H9 (cell line): ENCODE measurements around the gene NUP188. TPM values are rescaled to one million over a fixed set of nuclear protein-coding genes. Genes with fewer than 3 reads are reported as not detected.

Source experiments
- DNase-seq: peaks from one replicate; pipeline ENCODE4 v3.0.0-alpha.2; 2017
- H2AFZ ChIP-seq: one replicate; pipeline ENCODE4 v1.6.1; 2013; ENCODE audit warnings: mild to moderate bottlenecking, low read length, control low read depth, moderate library complexity
- H2AK5ac ChIP-seq: 2 replicates; pipeline ENCODE4 v1.6.1; 2013; ENCODE audit warnings: low read length, control low read depth, mixed read lengths; ENCODE audit not compliant: insufficient read length
- H2BK120ac ChIP-seq: one replicate; pipeline ENCODE4 v1.6.1; 2013; ENCODE audit warnings: low read depth, mild to moderate bottlenecking, low read length, control low read depth, inconsistent platforms; ENCODE audit not compliant: poor library complexity, severe bottlenecking
- H2BK12ac ChIP-seq: 2 replicates; pipeline ENCODE4 v1.6.1; 2013; ENCODE audit warnings: low read length, control low read depth, mixed read lengths, low read depth; ENCODE audit not compliant: insufficient read length
- H2BK15ac ChIP-seq: 2 replicates; pipeline ENCODE4 v1.6.1; 2013; ENCODE audit warnings: low read depth, low read length, control low read depth
- H2BK20ac ChIP-seq: one replicate; pipeline ENCODE4 v1.6.1; 2013; ENCODE audit warnings: low read depth, mild to moderate bottlenecking, low read length, control low read depth, inconsistent platforms; ENCODE audit not compliant: poor library complexity, severe bottlenecking
- H2BK5ac ChIP-seq: 2 replicates; pipeline ENCODE4 v1.6.1; 2013; ENCODE audit warnings: low read length, control low read depth, mixed read lengths; ENCODE audit not compliant: insufficient read length
- H3K14ac ChIP-seq: 2 replicates; pipeline ENCODE4 v1.6.1; 2013; ENCODE audit warnings: low read length, control low read depth; ENCODE audit not compliant: insufficient read depth
- H3K18ac ChIP-seq: 2 replicates; pipeline ENCODE4 v1.6.1; 2013; ENCODE audit warnings: low read depth, mild to moderate bottlenecking, mixed read lengths, low read length, control low read depth; ENCODE audit not compliant: insufficient read length
- H3K23ac ChIP-seq: 2 replicates; pipeline ENCODE4 v1.6.1; 2013; ENCODE audit warnings: low read length, control low read depth, mixed read lengths, low read depth; ENCODE audit not compliant: insufficient read length
- H3K23me2 ChIP-seq: 2 replicates; pipeline ENCODE4 v1.6.1; 2013; ENCODE audit warnings: low read depth, mild to moderate bottlenecking, mixed read lengths, low read length, control low read depth; ENCODE audit not compliant: insufficient read length, poor library complexity, severe bottlenecking
- H3K27ac ChIP-seq: 2 replicates; pipeline ENCODE4 v1.5.1; 2013; ENCODE audit warnings: low read length, control low read depth, mixed read lengths, low read depth; ENCODE audit not compliant: insufficient read length
- H3K27me3 ChIP-seq: 2 replicates; pipeline ENCODE4 v1.6.1; 2013; ENCODE audit warnings: low read length, control low read depth, inconsistent platforms; ENCODE audit not compliant: insufficient read depth
- H3K4ac ChIP-seq: 2 replicates; pipeline ENCODE4 v1.6.1; 2013; ENCODE audit warnings: low read depth, mild to moderate bottlenecking, control low read depth, inconsistent platforms, low read length, moderate library complexity
- H3K4me1 ChIP-seq: 2 replicates; pipeline ENCODE4 v1.6.1; 2013; ENCODE audit warnings: low read length, control low read depth, inconsistent platforms; ENCODE audit not compliant: insufficient read depth
- H3K4me2 ChIP-seq: 2 replicates; pipeline ENCODE4 v1.6.1; 2013; ENCODE audit warnings: low read length, control low read depth, mixed read lengths; ENCODE audit not compliant: insufficient read length, insufficient read depth
- H3K56ac ChIP-seq: 2 replicates; pipeline ENCODE4 v1.6.1; 2013; ENCODE audit warnings: low read depth, mild to moderate bottlenecking, mixed read lengths, low read length, control low read depth; ENCODE audit not compliant: insufficient read length
- H3K79me1 ChIP-seq: 2 replicates; pipeline ENCODE4 v1.6.1; 2013; ENCODE audit warnings: low read depth, mild to moderate bottlenecking, moderate library complexity, low read length, control low read depth, inconsistent platforms; ENCODE audit not compliant: insufficient read depth, poor library complexity, severe bottlenecking
- H3K79me2 ChIP-seq: 2 replicates; pipeline ENCODE4 v1.6.1; 2013; ENCODE audit warnings: low read length, control low read depth, inconsistent platforms; ENCODE audit not compliant: insufficient read depth
- H3K9ac ChIP-seq: 2 replicates; pipeline ENCODE4 v1.6.1; 2013; ENCODE audit warnings: low read length, control low read depth, mixed read lengths; ENCODE audit not compliant: insufficient read length; ENCODE audit errors: extremely low read depth
- H3K9me3 ChIP-seq: one replicate; pipeline ENCODE4 v1.6.1; 2013; ENCODE audit warnings: low read depth, low read length, inconsistent platforms; ENCODE audit not compliant: control insufficient read depth
- H3T11ph ChIP-seq: one replicate; pipeline ENCODE4 v1.6.1; 2013; ENCODE audit warnings: mild to moderate bottlenecking, low read length, control low read depth, inconsistent platforms
- H4K20me1 ChIP-seq: one replicate; pipeline ENCODE4 v1.6.1; 2013; ENCODE audit not compliant: control insufficient read depth, insufficient read length, insufficient read depth
- H4K5ac ChIP-seq: 2 replicates; pipeline ENCODE4 v1.6.1; 2013; ENCODE audit warnings: low read depth, mild to moderate bottlenecking, mixed read lengths, low read length, control low read depth; ENCODE audit not compliant: insufficient read length
- H4K8ac ChIP-seq: replicated peaks from 2 replicates; pipeline ENCODE4 v1.6.1; 2013; ENCODE audit warnings: low read length, control low read depth, mixed read lengths, low read depth; ENCODE audit not compliant: insufficient read length
- H4K91ac ChIP-seq: 2 replicates; pipeline ENCODE4 v1.6.1; 2013; ENCODE audit warnings: low read depth, mild to moderate bottlenecking, moderate library complexity, mixed read lengths, low read length, control low read depth; ENCODE audit not compliant: insufficient read length
- H3K27ac Mint-ChIP-seq, 3 experiments: 2 replicates in 2 of 3; 3 replicates in 1 of 3; pipeline ENCODE4 v1.8.0; 2020 to 2021; ENCODE audit warnings: mixed read lengths in 3 of 3, mild to moderate bottlenecking in 1 of 3, moderate library complexity in 1 of 3
- H3K27me3 Mint-ChIP-seq: 2 replicates; pipeline ENCODE4 v1.8.0; 2021; ENCODE audit warnings: low read depth, mild to moderate bottlenecking, moderate library complexity, mixed read lengths
- H3K36me3 Mint-ChIP-seq, 3 experiments: 2 replicates in 2 of 3; 3 replicates in 1 of 3; pipeline ENCODE4 v1.8.0; 2020 to 2021; ENCODE audit warnings: low read depth in 3 of 3, mixed read lengths in 3 of 3; ENCODE audit not compliant: insufficient read depth in 1 of 3
- H3K4me1 Mint-ChIP-seq, 2 experiments: 2 replicates each; pipeline ENCODE4 v1.8.0; 2020; ENCODE audit warnings: mixed read lengths in 2 of 2
- H3K4me3 Mint-ChIP-seq, 2 experiments: 2 replicates in 1 of 2; 3 replicates in 1 of 2; pipeline ENCODE4 v1.8.0; 2020 to 2021; ENCODE audit warnings: mild to moderate bottlenecking in 2 of 2, mixed read lengths in 2 of 2, moderate library complexity in 1 of 2
- H3K9me3 Mint-ChIP-seq, 2 experiments: 2 replicates in 1 of 2; 3 replicates in 1 of 2; pipeline ENCODE4 v1.8.0; 2020; ENCODE audit warnings: mild to moderate bottlenecking in 2 of 2, mixed read lengths in 2 of 2, moderate library complexity in 1 of 2
- WGBS: extraction: QIAGEN DNeasy Blood & Tissue Kit; methylation state at CpG from one replicate; pipeline ENCODE4 v1.1.7; 2013; ENCODE audit warnings: missing lambda C conversion rate, low lambda C conversion rate, mixed read lengths; ENCODE audit not compliant: insufficient read length; ENCODE audit errors: extremely low coverage; 5-methylcytosine and 5-hydroxymethylcytosine counted together
- total RNA-seq: library from RNA; stranded (reverse); gene quantifications from 2 replicates; pipeline ENCODE4 v1.2.1, GENCODE V29; 2021
- TF ChIP-seq, protein P1 (sequence below): fragments of 200-600 bp; sonication (generic); conservative IDR thresholded peaks from 3 replicates; pipeline ENCODE4 v1.8.0; 2021; ENCODE audit warnings: antibody characterized with exemption, mild to moderate bottlenecking

NUP188 gene
- total RNA-seq, 1 experiment from 2014 or later: 101 TPM

DNA sequence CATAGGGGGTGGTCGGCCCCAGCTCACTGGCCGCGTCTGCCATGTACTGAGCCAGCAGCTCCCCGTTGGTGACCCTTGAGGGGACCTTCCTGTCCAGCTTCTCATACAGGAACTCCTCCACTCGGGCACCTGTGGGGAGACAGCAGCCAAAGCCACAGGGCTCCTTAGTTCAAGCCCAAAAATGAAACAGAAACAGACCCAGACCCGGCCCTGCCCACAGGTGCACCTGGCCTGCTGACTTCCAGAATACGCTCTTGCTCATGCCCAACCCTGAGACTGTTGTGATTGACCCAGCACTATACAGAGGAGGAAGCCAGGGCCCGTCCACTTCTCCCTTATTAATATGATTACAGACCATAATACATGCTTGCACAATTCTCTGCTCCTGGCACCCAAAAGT lies 73.6 kb downstream of the NUP188 start:
- Histone ChIP-seq H3K79me1 (peaks cover 10% of the 10 kb centered on the region), H2BK15ac (no peak overlapping the region), H3K18ac (no peak overlapping the region), H3K79me2 (no peaks in the 10 kb centered on the region), H3K4me1 (no peaks in the 10 kb centered on the region; the same call in 1 of the 2 replicates), H3K23me2 (peaks cover 3% of the 10 kb centered on the region), H3K27ac (no peak overlapping the region), H4K20me1 (no peaks in the 10 kb centered on the region), H4K8ac (no peak overlapping the region), H4K91ac (no peak overlapping the region), H2BK12ac (no peak overlapping the region), H2BK5ac (no peak overlapping the region), H3K4me2 (no peak overlapping the region), H2BK20ac (no peak overlapping the region), H3K9me3 (no peaks in the 10 kb centered on the region), H3K27me3 (no peaks in the 10 kb centered on the region), H3K4ac (no peak overlapping the region), H2AFZ (no peak overlapping the region), H3K9ac (no peak overlapping the region), H3T11ph (no peak overlapping the region), H3K23ac (no peak overlapping the region), H4K5ac (no peak overlapping the region), H3K14ac (no peak overlapping the region), H2AK5ac (no peak overlapping the region), H3K56ac (no peak overlapping the region), H2BK120ac (no peak overlapping the region)
- Mint-ChIP-seq H3K4me1 (peaks cover 6 to 24% of the 10 kb centered on the region in 2 experiments; a peak in 3 of 4 replicates), H3K27ac (peak overlapping the region in 1 of 3 experiments; percentile 91; a peak in 4 of 7 replicates), H3K27me3 (no peaks in the 10 kb centered on the region; the same call in 1 of the 2 replicates), H3K4me3 (no peak overlapping the region; a peak in 1 of 5 replicates), H3K9me3 (no peaks in the 10 kb centered on the region), H3K36me3 (peaks cover 8 to 26% (median 11%) of the 10 kb centered on the region in 3 experiments; a peak in 6 of 7 replicates)
- WGBS: no CpG with 5 or more reads among the region's 8 CpGs
- DNase-seq: no peak
- TF ChIP-seq, protein P1, sequence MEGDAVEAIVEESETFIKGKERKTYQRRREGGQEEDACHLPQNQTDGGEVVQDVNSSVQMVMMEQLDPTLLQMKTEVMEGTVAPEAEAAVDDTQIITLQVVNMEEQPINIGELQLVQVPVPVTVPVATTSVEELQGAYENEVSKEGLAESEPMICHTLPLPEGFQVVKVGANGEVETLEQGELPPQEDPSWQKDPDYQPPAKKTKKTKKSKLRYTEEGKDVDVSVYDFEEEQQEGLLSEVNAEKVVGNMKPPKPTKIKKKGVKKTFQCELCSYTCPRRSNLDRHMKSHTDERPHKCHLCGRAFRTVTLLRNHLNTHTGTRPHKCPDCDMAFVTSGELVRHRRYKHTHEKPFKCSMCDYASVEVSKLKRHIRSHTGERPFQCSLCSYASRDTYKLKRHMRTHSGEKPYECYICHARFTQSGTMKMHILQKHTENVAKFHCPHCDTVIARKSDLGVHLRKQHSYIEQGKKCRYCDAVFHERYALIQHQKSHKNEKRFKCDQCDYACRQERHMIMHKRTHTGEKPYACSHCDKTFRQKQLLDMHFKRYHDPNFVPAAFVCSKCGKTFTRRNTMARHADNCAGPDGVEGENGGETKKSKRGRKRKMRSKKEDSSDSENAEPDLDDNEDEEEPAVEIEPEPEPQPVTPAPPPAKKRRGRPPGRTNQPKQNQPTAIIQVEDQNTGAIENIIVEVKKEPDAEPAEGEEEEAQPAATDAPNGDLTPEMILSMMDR: no peak
